PC-3 (cell line): ENCODE data around the gene MDM1.

Experiments used
- EZH2 ChIP-seq: fragments of 300-600 bp; sonication (generic); IDR thresholded peaks from one replicate; pipeline ENCODE4 v1.6.1; 2017; ENCODE audit warnings: antibody characterized with exemption, mild to moderate bottlenecking, low read length; ENCODE audit not compliant: unreplicated experiment
- EZH2phosphoT487 ChIP-seq: fragments of 300-600 bp; sonication (generic); IDR thresholded peaks from 2 replicates; pipeline ENCODE4 v1.6.1; 2018; ENCODE audit warnings: mild to moderate bottlenecking, antibody characterized with exemption, low read length, borderline replicate concordance
- TF ChIP-seq, protein P1 (sequence below): fragments of 300-600 bp; sonication (generic); conservative IDR thresholded peaks from 2 replicates; pipeline ENCODE4 v1.5.1; 2017; ENCODE audit warnings: antibody characterized with exemption, low read depth, mild to moderate bottlenecking, low read length

DNA sequence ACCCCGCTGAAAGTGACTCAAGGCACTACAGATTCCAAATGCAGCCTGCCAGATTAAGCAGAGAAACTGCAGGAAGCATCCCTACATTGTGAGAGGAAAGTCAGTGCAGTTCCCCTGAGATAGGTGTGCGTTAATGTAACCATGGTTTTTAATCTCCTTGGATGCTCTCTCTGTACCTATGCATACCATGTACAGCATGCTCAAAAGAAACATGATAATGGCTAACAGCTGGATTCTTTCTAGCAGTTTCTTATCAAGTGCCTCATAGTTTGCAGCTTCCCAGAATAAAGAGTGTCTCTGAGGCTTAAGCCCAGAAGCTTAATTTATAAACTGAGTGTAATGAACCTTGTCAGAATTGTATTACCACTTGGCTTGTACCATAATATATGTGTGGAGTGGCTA is 17.1 kb upstream of the MDM1 start:
- no peak for TF ChIP-seq EZH2
- TF ChIP-seq, protein P1, sequence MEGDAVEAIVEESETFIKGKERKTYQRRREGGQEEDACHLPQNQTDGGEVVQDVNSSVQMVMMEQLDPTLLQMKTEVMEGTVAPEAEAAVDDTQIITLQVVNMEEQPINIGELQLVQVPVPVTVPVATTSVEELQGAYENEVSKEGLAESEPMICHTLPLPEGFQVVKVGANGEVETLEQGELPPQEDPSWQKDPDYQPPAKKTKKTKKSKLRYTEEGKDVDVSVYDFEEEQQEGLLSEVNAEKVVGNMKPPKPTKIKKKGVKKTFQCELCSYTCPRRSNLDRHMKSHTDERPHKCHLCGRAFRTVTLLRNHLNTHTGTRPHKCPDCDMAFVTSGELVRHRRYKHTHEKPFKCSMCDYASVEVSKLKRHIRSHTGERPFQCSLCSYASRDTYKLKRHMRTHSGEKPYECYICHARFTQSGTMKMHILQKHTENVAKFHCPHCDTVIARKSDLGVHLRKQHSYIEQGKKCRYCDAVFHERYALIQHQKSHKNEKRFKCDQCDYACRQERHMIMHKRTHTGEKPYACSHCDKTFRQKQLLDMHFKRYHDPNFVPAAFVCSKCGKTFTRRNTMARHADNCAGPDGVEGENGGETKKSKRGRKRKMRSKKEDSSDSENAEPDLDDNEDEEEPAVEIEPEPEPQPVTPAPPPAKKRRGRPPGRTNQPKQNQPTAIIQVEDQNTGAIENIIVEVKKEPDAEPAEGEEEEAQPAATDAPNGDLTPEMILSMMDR, result no peak
- TF ChIP-seq EZH2phosphoT487, result no peak
